Sciatic nerve (tissue), 2 donors: Measurements from ENCODE around the gene SLBP. TPM values are rescaled to one million over a fixed set of nuclear protein-coding genes. Genes with fewer than 3 reads are reported as not detected.

Source experiments
- ATAC-seq: fragments of 200-7000 bp; cut with Tn5 transposase; one replicate; pipeline ENCODE4 v1.9.1; 2020; ENCODE audit warnings: mild to moderate bottlenecking, moderate library complexity
- DNase-seq: peaks from one replicate; pipeline ENCODE4 v3.0.0-alpha.2; 2020; ENCODE audit warnings: low spot score
- intact Hi-C: fragments of 100-400 bp; cut with DNase I; formaldehyde crosslinking; loops from one replicate; pipeline ENCODE4 v1.14.2; 2022
- total RNA-seq: library from RNA; stranded (reverse); fragmentation: NEBNext Ultra II Directional; extraction: Animal tissue kit (Norgen Biotek cat#: 25700); gene quantifications from one replicate; pipeline ENCODE4 v1.2.1, GENCODE V29; 2021
- donor health status: DM: no; HTN: no; CAD: no.
- donor health status: DM: no; HTN: no; CAD: no.

SLBP gene
- total RNA-seq, 1 donor from 2014 or later, result 23.2 TPM

DNA sequence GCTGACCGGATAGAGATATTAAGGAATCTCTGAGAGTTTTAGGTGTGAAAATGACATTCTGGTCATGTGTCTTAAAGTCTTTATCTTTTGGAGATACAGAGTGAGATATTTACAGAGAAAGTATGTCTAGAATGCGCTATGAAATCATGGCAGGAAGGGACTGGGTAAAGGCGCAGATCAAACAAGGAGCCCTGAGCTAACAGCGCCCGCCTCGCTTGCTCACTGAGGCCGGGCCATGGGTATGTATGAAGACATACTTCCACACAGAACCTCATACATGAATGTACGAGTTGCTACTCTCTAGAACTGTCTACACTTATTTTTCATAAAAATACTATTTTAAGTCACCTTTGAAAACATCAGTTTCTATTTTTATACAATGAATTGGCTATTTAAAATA, 48.0 kb downstream of the SLBP start:
- no peak for DNase-seq
- intact Hi-C loops, result no loop called here
- no peak for ATAC-seq

DNA sequence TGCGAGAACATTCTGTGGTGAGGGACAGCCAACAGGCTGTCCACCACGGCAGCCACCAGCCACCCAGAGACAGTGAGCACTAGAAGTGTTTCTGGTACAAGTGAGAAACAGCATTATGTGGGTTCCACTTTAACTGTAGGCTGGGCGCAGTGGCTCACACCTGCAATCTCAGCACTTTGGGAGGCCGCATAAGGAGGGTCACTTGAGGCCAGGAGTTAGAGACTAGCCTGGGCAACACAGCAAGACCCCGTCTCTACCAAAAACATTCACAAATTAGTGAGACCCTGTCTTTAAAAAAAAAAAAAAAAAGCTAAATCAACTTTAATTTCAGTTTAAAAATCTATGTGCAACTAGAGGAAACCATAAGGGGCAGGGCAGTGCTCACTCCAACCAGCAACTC, 48.6 kb downstream of the SLBP start:
- ATAC-seq (no peak), DNase-seq (no peak)
- intact Hi-C loops, result no loop called here

DNA sequence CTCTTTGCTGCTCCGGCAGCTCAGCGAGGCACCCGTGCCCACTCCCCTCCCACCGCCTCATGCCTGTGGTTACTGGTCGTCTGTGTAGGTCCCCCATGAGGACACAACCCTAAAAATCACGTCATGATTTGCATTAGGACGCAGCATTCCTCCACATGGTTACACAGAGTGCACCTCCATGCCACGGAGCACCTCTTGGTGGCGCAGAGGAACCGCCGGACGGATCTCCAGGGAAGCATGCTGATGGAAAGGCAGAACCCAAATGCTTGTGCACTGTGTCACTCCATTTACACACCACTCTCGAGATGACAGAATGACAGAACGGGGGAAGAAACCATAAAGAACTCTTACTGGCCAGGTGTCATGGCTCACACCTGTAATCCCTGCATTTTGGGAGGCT, 50.4 kb downstream of the SLBP start:
- ATAC-seq (no peak), DNase-seq (no peak)
- intact Hi-C loops, result no loop called here

DNA sequence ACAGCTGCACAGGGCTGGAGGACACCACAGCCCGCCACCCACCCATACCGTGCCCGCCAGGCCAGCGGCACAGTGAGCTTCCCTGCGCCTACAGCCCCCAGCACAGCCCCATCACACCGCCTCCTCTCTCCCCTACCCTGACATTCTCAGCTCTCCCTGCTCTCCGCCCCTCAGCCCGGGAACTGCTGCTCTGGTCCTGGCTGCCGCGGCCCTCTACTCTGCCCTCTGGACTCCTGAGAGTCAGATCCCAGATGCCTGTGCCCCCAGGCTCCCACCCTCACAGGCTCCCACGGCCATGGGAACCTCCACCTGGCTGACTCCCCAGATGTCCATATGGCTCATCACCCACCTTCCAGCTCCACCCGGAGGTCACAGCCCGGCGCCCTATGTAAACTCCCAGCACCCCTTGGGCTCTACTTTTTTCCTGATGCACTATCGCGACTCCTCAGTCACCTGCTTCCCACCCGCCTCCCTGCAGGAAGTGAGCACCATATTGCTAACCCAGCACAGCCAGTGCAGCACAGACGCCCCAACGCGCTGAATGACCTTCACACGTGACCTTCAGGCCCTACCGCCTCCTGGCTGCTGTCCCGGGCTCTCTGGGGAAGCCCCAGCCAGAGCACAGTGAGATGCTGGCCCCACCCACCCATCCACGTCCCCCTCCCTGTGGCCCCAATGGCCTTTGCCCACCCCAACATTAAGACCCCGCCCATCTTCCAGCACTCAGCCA, 51.0 kb downstream of the SLBP start:
- no peak for ATAC-seq
- intact Hi-C loops, result no loop called here
- DNase-seq, result no peak

DNA sequence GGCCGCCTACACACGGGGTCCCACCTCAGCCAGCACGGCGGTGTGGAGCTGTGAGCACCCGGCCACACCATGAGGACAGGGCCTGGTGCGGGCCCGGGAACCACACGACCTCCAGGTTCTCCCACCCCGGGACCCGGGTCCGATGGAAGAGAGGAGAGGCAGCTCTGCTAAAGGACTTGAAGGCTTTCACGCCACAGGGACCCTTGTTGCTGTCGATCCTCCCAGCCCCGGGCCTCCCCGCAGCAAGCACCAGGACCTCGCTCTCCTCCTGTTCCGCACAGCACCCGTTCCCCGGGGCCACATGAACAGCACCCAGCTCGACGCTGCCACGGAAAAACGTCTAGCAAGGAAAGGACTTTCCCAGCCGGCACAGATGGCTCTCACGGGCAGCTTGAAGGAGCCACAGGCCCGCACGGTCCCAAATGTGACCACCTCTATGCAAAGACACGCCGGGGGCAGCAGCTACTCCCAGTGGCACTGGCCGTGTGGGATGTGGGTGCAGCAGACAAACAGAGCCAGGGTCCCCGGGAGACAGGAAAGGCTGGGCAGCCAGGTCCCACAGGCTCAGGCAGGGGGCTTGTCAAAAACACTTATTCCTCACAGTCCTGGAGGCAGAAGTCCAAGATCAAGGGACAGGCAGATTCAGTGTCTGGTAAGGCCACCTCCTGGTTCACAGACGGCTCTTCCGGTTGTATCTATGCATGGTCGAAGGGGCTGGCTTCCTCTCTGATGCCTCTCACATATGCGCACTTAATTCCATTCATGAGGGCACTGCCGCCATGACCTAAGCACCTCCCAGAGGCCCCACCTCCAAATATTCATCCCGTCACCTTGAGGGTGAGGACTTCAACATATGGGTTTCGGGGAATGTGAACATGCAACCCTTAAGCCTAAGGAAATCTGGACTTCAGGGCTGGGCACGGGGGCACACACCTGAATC, 52.7 kb downstream of the SLBP start:
- no peak for ATAC-seq
- DNase-seq, result no peak
- intact Hi-C loops, result no loop called here

DNA sequence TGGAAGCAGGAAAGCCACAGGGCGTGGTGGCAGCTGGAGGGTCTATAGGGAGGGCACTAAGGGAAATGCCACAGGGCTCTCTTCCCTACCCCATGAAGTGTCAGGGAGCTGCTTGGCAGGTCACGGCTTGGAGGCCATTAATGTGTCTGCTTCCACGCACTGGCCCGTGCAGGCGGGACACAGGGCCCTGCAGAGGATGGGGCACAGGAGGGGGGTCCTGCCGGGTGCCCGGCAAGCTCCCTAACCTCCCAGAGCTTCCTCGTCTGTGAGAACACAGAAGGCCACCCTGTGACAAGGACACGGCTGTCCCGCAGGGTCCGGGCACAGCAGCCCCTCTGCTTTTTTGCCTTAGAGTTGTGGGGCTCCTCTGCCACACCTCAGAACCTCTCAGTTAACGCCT, 53.5 kb downstream of the SLBP start:
- no peak for DNase-seq

DNA sequence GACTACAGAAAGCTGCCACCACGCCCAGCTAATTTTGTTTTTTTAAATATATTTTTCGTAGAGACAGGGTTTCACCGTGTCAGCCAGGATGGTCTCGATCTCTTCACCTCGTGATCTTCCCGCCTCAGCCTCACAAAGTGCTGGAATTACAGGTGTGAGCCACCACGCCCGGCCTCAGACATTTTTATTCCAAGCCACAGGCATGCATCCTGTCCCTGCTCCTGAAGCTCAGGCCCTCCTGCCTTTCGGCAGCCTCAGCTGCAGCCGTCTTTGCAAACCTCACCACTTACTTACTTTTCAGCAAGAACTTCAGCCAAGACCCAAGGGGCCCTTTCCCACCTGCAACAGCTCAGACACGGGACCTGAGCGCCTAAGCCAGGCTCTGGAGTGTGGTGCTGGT, 54.0 kb downstream of the SLBP start:
- no peak for DNase-seq
- intact Hi-C loops, result no loop called here
- no peak for ATAC-seq

More for the DNA sequence above, 53.5 kb downstream of the SLBP start:
- ATAC-seq, result no peak
- intact Hi-C loops, result no loop called here

DNA sequence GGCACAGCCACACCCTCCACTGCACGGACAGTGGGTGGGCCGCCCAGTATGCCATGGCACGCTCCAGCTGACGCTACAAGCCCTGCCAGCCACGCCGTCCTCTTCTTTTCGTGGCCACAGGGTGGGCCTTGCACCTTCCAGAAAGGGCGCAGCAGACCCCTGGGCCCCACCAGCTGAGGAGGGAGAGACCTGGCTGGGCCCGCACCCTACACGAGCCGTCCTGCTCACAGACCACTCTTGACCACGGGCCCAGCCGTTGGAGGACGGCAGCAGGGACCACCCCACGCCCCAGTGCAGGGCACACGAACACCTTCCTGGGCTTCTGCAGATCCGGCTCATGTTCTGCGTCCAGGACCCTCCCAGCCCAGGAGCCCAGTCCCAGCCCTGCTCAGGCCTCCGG, 55.1 kb downstream of the SLBP start:
- intact Hi-C loops, result no loop called here
- DNase-seq, result no peak
- no peak for ATAC-seq

DNA sequence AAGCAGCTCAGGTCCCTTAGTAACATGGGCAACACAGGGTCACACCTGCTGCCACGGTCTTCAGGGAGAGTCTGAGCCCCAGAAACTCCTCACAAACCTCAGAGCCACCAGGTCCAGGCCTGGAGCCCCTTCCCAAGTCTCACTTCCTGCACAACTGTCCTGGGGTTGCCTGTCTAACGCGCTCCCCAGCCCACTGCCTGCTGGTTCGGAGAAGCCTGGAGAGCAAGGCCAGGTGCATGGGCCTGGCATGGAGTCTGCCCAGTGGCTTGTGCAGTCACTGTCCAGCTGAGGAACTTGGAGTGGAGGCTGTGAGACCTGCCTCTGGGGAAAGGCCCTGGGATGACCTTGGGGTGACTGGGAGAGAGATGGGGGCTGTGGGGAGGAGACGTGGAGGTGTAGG, 56.0 kb downstream of the SLBP start:
- intact Hi-C loops, result no loop called here

DNA sequence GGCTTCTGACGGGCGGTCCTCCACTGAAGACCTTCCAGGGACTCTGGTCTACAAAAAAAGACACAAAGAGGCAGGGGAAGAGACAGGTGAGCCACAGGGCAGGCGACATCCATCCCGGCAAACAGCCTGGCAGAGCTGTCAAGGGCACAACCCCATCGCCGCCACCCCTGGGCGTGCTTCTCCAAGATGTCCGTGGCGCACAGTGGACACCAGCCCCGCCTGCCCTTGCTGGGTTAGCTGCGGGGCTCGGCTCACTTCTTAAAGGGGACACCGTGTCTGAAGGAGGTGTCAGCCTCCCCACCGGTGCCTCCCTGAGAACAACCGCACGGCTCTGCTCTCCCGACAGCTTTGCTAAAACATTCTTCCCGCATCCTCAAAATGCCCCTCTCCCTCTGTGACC, 56.4 kb downstream of the SLBP start:
- intact Hi-C loops, result no loop called here
- no peak for DNase-seq
- ATAC-seq, result no peak

More for the DNA sequence above, 56.0 kb downstream of the SLBP start:
- DNase-seq, result no peak
- no peak for ATAC-seq

DNA sequence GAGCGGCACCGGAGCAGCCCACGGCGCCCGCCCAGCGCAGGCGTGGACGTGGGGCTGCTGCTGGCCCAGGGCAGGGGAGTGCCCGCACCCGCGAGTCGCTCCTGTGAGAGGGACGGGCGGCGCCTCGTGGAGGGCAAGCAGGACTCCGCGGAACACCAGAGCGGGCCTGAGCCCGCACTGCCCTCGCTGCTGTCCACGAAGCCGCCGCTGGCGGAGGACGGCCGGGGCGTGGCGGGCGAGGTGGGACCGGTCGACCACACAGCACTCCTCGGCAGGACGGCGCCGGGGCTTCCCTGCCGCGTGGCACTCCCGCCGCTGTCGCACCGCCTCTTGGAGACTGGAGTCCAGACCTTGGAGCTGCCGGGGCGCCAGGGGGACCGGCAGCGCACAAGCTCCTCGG, 57.0 kb downstream of the SLBP start:
- intact Hi-C loops, result no loop called here
- no peak for DNase-seq
- no peak for ATAC-seq

DNA sequence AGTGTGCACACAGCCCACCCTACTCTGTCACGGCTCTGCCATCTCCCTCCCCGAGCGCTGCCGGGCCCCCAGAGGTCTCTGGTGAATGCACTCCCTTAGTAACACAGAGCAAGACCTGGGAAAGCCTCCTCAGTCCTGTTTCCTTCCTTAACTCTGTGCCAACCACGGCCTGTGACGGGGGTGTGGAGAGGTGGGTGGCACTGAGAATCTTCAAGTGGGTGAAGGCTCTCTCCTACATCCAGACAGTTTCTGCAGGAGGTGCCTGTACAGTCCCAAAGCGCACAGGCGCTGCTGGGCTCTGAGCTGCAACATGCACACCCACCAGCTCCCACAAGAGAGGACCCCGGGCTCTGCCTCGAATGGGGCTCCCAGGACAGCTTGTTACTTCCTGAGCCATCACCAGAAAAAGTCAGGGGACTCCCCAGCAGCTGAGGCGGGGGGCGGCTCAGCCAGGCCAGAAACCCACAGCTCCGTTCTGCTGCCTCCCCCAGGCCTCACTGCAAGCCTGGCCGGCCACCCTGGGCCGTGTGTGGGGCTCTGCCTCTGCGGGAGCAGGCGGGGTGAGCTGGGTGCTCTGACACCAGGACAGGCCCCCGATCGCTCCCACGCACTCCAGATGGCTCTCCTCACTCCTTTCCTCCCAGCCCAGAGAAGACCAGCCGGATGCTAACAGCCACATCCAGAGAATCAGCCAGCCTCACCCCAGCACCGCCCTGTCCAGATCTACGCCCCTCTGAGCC, 57.7 kb downstream of the SLBP start:
- ATAC-seq, result no peak
- intact Hi-C loops, result no loop called here
- no peak for DNase-seq

DNA sequence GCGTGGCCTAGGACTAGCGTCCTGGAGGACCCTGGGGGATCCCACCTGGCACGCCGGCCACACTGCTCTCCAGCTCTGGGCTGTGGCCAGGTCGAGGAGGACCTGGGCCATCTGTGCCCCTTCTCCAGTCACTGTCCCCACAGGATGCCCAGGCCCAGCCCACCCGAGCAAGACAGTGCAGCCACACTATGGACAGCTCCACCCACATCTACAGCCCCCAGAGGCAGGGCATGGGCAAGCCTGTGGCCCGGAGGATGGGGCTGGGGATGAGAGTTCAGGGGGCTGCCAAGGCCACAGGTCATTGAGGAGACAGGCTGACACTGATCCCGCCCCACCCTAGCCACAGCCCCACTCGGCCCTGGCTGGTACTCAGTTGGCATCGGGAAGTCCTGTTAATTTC, 58.3 kb downstream of the SLBP start:
- DNase-seq, result no peak
- intact Hi-C loops, result no loop called here
- ATAC-seq, result no peak

DNA sequence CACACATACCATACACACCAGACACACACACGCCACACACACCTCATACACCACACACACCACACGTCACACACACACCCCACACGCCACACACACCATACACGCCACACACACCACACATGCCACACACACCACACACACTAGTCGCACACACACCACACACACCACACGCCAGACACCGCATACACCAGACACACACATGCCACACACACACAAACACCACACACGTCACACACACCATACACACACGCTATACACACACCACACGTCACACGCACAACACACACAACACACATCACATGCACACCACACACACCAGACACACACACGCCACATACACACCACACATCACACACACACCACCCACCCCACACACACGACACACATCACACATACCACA, 60.0 kb downstream of the SLBP start:
- intact Hi-C loops, result no loop called here
- ATAC-seq, result no peak
- no peak for DNase-seq

DNA sequence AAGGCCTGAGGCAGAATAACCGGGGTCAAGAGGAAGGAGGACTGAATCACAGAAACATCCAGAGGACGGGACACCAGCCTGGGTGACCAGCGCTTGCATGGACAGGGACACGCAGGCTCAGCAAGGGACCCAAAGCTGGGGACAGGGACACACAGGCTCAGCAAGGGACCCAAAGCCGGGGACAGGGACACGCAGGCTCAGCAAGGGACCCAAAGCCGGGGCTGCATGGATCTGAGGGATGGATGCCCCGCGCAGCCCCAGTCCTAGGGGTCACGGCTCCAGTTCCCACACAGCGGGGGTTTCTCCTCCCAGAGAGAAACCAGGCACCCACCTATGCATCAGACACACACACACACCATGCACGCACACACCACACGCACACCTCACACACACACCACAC, 60.5 kb downstream of the SLBP start:
- ATAC-seq (no peak), DNase-seq (no peak)
- intact Hi-C loops, result no loop called here

DNA sequence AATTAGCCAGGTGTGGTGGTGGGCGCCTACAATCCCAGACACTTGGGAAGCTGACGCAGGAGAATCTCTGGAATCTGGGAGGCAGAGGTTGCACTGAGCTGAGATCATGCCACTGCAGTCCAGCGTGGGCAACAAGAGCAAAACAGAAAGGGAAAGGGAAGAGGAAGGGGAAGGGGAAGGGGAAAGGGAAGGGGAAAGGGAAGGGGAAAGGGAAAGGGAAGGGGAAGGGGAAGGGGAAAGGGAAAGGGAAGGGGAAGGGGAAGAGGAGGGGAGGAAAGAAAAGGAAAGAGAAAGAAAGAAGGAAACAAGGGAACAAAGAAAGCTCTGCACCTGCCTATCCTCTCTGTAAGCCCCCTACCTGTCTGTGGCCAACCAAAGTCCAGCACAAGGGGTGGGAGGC, 63.2 kb downstream of the SLBP start:
- intact Hi-C loops, result no loop called here
- DNase-seq (no peak), ATAC-seq (no peak)

DNA sequence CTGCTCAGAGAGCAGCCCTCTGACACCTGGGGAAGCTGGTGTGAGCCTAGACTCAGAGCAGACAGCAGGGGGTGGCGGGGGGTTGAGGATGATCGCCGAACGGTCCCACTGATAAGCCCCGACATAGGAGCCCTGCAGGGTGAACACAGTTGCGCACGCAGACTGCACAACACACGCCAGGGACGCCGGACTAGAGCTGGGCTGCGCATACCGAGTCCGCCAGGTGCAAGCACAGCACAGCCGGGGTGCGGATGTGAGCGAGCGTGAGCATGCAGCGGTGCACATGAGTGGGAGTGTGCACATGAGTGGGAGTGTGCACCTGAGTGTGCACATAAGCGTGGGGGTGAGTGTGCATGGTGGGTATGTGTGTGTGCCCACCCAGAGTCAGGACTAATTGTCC, 64.7 kb downstream of the SLBP start:
- intact Hi-C loops, result no loop called here
- DNase-seq, result no peak
- no peak for ATAC-seq

DNA sequence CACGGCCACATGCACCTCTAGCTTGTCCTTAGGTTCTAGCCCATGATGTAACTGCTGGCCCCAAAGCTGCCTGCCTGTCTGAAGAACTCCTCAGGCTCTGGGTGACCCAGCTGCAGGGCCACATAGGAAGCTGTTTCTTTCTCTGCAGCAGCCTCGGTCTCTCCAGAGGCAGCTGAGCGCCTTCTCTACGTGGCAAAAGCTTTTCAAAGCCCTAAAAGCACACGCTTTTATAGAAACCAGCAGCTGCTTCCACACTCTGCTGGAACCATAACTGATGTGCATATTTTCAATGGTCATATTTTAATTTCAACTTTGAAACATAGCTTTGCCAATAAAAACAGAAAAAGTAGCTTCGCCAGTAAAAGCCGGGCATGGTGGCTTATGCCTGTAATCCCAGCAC, 65.4 kb downstream of the SLBP start:
- ATAC-seq, result no peak
- no peak for DNase-seq
- intact Hi-C loops, result no loop called here

DNA sequence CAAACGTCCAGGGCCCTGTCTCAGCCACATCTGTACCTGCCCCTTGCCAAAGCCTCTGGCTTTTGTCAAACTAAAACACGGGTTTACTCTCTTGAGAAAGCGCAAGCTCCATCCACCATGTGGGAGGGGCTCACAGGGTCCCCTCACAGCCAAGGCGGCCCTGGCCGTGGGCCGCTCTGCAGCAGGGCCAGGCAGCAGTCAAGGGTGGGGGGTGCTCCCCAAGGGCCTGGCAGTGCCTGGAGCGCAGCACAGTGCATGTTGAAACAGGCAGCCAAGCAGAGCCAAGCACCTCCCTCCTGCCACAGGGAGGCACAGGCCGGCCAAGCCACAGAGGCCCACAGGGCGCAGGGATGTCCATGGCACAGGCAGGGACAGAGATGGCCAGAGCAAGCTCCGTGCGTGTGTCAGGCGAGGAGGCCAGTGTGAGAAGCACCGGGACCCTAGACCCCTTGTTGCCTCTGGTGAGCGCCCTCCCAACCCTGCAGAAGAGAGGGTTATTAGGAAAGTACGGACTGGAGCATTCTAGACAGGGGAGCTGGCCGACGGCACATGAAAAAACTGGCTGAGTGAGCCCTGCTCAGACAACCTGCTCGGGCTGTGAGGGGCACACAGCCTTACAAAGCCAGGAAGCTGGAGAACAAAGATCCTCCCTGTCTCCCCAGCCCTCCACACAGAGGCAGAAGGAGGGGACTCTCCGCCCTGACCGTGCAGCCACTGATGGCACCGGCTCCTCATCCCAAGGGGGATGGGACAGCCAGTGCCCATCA, 67.0 kb downstream of the SLBP start:
- ATAC-seq (peak; percentile 76), DNase-seq (no peak)
- intact Hi-C loops, result no loop called here
